Esophagus muscularis mucosa (tissue), 4 donors: ENCODE data around the gene KIAA2012.

Source experiments
- EP300 ChIP-seq: sonication (generic); formaldehyde crosslinking; IDR thresholded peaks from one replicate; pipeline ENCODE4 v1.6.1; 2017; ENCODE audit warnings: antibody characterized with exemption
- POLR2A ChIP-seq: fragments of 450-650 bp; IDR thresholded peaks from one replicate; pipeline ENCODE4 v1.6.1; 2017; ENCODE audit warnings: antibody characterized with exemption, moderate library complexity, mild to moderate bottlenecking, low read depth
- POLR2AphosphoS5 ChIP-seq, 2 donors: sonication (generic); formaldehyde crosslinking; IDR thresholded peaks; one replicate each; pipeline ENCODE4 v1.6.1; 2017; ENCODE audit warnings: antibody characterized with exemption in 2 of 2
- TF ChIP-seq, protein P1 (sequence below), 3 experiments: fragments of 200-600 bp in 2 of 3; fragments of 450-650 bp in 1 of 3; sonication (generic) in 2 of 3; IDR thresholded peaks; one replicate each; pipeline ENCODE4 v1.5.1; 2017 to 2019; ENCODE audit warnings: antibody characterized with exemption in 3 of 3, mild to moderate bottlenecking in 2 of 3, moderate library complexity in 1 of 3

DNA sequence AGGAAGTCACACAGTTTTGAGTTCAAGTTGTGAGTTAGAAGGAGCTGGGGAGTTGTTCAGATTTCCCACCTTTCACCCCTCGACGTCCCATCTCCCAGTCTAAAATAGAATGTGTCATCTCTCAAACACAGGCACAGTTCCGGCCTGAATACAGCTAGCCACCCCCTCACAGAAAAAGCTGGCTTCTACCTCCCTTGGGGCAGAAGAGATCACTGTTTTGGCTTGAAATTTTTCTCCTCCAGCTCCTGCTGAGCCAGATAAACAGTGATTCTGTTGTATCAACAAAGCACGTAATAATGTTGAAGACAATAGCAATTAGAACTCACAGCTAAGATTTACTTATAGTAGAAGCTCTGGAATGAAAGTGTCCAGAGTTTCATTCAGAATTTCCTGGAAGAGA, 74.7 kb downstream of the KIAA2012 start:
- TF ChIP-seq, protein P1, sequence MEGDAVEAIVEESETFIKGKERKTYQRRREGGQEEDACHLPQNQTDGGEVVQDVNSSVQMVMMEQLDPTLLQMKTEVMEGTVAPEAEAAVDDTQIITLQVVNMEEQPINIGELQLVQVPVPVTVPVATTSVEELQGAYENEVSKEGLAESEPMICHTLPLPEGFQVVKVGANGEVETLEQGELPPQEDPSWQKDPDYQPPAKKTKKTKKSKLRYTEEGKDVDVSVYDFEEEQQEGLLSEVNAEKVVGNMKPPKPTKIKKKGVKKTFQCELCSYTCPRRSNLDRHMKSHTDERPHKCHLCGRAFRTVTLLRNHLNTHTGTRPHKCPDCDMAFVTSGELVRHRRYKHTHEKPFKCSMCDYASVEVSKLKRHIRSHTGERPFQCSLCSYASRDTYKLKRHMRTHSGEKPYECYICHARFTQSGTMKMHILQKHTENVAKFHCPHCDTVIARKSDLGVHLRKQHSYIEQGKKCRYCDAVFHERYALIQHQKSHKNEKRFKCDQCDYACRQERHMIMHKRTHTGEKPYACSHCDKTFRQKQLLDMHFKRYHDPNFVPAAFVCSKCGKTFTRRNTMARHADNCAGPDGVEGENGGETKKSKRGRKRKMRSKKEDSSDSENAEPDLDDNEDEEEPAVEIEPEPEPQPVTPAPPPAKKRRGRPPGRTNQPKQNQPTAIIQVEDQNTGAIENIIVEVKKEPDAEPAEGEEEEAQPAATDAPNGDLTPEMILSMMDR (IDR thresholded peaks at IDR 0.05), result no peak
- no peak for TF ChIP-seq EP300
- TF ChIP-seq POLR2A, result no peak
- TF ChIP-seq POLR2AphosphoS5 (IDR thresholded peaks at IDR 0.05), result no peak
